GOT3 (cell line): Measurements from ENCODE around the gene DRAM1.
"Not testable (repeated sequence)": the region's sequence is repeated elsewhere in the genome, so short reads cannot be mapped to it uniquely, and the experiment has no call there.

ENCODE experiments used
- DNase-seq: peaks from one replicate; lab custom pipeline; 2025; ENCODE audit warnings: mixed read lengths; lab: John Stamatoyannopoulos, UW

DRAM1 gene, protein sequence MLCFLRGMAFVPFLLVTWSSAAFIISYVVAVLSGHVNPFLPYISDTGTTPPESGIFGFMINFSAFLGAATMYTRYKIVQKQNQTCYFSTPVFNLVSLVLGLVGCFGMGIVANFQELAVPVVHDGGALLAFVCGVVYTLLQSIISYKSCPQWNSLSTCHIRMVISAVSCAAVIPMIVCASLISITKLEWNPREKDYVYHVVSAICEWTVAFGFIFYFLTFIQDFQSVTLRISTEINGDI

DNA sequence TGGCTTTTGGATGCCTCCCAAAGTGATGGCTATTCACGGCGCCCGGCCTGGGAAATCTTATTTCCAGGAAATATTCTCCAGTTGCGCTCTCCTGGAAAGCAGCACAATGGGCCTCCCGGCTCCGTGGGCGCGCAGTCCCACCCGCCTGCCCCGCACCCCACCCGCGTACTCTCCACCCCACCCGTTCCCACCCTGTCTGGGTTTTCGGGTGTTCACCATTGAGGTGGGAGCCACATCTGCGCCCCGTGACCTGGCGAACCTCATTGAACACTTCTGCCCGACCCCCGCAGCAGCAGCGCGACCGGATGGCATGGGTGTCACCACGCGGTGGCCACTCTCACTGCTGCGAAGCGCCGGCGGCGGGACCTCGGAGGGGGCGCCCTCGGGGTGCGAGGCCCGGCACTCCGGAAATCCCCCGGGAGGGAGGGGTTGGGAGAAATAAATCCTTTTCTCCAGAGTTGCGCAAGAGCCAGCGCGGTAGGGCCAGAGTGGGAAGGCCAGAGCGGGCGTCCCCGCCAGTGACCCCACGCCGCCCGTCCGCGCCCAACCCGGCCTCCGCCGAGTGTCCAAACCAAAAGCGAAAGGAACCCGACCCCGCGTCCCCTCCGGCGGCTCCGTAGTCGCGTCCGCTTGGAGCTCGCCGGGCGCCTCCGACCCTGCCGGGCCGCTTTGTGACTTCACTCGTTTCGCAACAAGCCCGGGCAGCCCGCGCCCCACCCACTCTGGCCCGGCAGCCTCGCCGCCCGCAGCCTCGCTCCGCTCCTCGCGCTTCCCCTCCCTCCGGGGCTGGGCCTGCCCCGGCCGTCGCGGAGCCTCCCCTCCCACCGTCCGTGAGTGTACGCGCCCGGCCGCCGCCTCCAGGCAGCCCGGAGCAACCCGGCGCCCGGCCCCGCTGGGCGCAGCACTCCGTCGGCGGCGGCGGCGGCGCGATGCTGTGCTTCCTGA is at the start of gene DRAM1:
TSS of gene DRAM1 (plus strand) at position 720 of the 945 bp plus-strand sequence. CDS start at position 930, 210 bp downstream.
- DNase-seq: peak; percentile 56

DNA sequence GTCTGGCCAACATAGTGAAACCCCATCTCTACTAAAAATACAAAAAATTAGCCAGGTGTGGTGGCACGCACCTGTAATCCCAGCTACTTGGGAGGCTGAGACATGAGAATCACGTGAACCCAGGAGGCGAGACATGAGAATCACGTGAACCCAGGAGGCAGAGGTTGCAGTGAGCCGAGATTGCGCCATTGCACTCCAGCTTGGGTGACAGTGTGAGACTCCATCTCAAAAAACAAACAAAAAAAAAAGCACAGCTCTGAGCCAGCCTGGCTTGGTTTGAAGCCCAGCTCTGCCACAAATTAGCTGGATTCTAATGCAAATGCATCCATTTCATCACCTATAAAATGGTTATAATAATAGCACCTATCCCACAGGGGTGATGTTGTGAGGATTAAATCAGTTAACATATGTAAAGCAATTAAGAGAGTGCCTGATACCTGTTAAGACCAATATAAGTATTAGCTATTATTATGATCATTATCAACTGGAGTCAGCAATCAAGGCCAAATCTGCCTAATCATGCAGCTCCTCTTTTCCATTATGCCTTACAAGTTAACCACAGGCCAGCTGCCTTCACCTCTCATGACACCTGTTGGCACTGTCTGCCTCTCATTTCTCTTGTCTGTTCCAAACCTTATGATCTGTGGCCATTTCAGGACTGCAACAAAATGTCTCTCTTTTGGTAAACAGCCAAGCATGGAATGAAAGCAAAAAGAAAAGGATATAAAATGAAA is 48.8 kb upstream of the DRAM1 start:
- DNase-seq: no peak

DNA sequence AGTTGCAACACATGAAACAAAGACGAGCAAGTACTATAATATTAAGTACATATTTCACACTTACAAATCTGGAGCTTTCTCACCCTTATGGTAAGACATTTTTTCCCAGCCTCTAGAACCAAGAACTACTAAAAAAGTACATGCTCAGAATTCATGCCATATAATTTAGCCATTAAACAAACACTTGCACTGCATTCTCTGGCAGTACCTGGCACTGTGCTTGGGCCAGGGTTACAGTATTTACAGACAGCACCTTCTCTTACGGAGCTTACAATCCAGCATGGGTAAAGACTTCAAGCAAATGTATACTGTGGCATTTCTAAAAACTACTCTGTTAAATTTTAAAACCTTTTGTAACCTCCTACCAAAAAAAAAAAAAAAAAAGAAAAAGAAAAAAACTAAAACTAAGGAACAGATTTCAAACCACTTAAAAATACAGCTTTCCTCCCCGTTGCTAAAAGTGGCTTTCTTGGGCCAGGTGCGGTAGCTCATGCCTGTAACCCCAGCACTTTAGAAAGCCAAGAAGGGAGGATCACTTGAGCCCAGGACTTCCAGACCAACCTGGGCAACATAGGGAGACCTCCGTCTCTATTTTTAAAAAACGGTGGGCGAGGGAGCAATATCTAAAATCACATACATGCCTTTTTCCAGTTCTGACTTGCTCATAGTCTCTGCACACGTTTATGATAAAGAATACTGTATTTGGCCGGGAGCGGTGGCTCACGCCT is 47.6 kb upstream of the DRAM1 start:
- DNase-seq: no peak

DNA sequence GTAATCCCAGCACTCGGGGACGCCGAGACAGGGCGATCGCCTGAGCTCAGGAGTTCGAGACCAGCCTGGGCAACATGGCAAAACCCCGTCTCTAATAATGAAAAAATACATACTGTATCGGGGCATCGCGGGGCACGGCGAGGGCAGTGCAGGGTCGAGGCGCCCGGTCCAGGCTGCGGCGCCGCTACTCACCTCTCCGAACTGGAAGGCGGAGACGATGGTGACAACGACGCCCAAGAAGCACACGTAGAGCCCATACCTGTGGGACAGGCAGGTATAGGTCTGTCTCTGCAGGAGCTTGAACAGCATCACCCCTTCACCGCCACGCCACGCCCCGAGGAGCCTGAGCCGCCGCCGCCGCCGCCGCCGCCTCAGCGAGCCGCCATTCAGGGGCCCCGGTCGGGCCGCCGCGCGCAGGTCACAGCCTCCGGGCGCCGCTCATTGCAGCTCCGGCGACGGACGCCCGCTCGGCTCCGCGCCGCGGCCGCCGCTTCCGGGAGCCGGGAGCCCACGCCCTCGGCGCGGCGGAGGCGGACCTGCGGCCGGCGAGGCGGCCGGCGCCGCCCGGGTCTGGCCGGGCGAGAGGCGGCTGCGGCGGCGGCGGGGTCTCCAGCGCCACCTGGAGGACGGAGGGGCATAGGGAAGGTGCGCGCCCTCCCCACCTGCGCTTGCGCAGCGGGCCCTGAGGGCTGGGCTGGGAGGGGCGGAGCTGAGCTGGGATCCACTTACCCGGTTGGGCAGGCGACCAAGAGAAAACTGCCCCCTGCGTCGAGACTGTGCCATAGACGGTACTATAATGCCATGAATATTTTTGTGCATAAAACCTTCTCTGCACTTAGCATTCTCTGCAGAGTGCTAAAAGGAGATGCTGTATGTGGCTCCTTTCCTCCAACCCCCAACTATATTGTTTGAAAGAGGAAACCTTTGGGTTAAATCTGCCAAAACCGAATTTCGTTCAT is 46.7 kb upstream of the DRAM1 start, which contains the start of gene GNPTAB:
TSS of gene GNPTAB (minus strand) at position 593 of the 959 bp plus-strand sequence. CDS start at position 309, 284 bp downstream.
- peak; percentile 64 for DNase-seq

DNA sequence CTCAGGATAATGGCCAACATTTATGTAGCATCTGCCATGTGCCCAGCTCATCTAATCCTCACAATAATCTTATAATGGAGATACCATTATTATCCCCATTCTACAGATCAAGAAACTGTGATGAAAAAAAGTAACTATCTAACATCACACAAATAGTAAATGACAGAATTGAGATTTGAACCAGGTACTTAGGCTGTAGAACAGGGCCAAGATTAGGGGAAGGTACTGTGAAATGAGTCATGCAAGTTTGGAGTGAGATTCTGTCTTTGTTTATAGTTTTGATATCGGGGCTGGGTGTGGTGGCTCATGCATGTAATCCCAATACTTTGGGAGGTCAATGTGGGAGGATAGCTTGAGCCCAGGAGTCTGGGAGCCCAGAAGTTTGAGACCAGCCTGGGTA is 45.4 kb upstream of the DRAM1 start:
- DNase-seq: no peak

DNA sequence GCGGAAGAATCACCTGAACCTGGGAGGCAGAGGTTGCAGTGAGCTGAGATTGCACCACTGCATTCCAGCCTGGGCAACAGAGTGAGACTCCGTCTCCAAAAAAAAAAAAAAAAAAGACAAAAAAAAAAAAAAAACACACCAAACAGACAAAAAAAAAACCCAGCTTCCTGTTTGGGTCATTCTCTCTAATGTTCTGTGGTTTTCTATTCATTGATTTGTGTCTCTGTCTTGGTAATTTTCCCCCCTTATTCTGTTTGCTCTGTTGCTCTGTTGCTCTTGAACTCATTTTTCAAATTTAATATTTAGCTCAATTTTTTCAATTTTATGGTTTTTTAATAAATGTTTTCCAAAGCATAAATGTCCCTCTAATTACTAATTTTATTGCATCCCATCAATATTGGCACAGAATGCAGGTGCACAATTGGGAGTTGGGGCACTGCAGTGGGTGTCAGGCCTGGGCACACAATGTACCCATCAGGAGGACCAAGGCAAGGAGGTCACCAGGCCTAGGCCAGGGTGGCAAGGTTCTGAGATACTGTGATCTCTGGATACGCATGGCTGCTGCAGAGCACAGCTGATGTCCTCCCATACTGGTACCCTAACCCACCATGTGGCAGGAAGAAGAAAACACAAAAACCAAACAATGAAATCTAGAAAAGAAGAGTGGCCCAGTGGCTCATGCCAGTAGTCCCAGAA is 38.6 kb upstream of the DRAM1 start:
- DNase-seq: no peak

DNA sequence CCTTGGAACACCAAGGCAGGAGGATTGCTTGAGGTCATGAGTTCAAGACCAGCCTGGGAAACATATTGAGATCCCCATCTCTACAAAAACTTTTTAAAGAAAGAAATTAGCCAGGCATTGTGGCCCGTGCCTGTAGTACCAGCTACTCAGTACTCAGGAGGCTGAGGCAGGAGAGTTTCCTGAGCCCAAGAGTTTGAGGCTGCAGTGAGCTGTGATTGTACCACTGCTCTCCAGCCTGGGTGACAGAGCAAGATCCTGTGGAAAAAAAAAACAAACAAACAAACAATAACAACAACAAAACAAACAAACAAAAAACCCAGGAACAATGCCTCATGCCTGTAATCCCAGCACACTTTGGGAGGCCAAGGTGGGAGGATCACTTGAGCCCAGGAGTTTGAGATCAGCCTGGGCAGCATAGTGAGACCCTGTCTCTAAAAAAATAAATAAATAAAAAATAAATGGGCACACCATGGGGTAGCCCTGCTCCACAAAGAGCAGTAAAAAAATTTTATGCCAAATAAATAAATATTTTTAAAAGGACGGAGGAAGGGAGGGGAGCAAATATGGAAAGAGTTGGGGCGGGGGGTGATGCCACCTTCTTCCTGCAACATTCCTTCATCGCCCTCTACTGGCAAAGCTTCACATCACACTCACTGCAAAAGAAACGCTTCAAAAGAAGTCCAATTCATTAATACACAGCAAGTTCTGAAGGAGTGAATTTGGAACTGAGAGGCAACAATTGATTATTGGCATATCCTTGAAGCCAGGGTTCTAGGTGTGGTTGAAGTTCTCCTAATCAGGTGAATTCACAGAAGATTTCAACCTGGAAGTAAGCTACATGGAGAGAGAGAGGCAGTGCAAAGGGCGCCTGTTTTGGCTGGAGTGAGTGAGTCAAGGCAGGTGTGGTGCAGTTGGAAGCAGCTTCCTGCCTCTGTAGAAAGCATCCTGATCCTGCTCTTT is 37.8 kb upstream of the DRAM1 start:
- DNase-seq: no peak

DNA sequence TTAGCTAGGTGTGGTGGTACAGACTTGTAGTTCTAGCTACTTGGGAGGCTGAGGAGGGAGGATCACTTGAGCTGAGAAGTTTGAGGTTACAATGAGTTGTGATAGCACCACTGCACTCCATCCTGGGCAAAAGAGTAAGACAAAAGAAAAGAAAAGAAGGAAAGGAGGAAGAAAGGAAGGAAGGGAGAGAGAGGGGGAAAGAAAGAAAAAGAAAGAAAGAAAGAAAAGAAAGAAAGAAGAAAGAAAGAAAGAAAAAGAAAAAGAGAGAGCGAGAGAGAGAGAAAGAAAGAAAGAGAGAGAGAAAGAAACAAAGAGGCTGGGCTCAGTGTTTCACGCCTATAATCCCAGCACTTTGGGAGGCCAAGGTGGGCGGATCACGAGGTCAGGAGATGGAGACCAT is 36.3 kb upstream of the DRAM1 start:
- DNase-seq: no peak

DNA sequence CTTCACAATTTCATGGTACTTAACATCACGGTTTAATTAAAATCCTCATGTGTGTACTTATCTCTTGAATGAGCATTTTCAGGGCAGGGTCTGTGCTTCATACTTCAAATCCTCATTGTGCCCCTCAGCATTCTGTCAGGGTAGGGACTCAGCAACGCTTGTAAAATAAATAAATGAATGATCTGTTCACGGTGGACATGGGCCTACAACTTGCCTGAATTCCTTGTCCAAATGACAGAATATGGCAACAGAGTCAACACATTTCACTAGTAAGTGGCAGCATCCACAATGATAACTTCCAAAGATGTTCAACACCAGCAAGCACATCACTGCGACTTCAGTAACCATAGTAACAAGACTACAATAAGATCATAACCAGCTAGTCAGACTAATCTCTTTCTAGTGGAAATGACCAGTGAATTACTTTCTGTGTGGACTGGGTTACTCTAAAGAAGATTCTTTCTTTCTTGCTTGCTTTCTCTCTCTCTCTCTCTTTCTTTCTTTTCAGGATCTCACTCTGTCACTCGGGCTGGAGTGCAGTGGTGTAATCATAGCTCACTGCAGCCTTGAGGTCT is 32.2 kb upstream of the DRAM1 start:
- no peak for DNase-seq

DNA sequence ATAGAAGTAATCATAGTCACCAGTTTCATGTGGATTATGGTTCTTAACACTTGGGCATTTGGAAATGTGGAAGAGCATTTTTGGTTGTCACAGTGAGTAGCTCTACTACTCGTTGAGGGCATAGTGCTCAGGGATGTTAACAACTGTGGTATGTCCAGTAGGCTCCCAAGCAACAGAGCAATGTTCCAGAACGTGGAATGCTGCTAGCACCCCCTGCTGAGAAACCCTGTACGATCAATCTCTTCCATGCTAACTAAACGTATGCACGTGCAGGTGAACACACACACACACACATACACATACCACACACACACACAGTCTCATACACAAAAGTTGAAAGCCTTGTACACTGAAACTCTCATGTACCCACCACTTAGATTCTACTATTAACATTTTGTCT is 30.1 kb upstream of the DRAM1 start:
- no peak for DNase-seq

DNA sequence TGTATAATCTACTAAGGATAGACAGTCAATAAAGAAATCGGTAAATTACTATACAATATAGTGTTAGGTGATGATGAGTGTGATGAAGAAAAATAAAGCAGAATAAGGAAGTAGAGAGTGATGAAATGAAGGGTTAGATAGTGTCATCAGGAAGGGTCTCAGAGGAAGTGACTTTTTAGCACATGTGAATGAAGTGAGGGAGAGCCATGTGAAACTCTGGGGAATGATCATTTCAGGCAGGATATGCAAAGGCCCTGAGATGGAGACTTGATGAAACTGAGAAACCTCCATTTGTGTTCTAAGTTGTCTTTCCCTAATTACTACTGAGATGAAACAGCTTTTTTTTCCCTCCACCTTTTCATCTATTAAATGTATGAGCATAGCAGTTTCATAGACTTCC is 27.2 kb upstream of the DRAM1 start:
- DNase-seq: no peak

DNA sequence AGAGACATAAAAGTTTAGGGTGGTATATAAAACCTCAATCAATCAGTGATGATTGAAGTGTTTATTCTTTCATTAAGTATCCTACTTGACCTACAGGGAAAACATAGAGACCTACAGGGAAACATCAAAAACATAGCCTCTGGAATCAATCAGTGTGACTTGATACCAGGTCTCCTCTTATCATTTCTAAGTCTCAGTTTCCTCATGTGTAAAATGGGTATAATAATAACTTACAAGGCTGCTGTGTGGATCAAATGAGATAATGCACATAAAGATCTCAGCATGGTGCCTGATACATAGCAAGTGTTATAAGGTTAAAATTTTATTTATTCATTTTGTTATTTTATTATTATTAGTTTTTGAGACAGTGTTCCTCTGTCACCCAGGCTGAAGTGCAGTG is 24.4 kb upstream of the DRAM1 start:
- no peak for DNase-seq

DNA sequence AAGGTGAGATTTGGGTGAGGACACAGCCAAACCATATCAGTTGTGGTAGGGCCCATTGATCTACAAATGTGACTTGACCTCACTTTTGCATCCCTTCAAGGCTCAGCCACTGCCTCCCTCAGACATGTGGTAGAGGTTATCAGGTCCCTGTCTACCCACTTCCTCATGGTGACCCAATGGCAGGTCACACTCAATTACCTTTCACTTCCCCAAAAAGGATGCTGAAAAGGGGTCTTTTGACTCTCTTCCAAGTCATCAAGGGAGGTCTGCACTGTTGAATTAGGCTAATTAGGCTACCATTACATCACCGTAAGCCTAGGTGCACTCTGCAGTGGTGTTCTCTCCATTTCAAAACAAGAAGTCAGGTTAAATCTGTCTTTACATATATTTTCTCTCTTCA is 22.6 kb upstream of the DRAM1 start:
- DNase-seq: no peak

DNA sequence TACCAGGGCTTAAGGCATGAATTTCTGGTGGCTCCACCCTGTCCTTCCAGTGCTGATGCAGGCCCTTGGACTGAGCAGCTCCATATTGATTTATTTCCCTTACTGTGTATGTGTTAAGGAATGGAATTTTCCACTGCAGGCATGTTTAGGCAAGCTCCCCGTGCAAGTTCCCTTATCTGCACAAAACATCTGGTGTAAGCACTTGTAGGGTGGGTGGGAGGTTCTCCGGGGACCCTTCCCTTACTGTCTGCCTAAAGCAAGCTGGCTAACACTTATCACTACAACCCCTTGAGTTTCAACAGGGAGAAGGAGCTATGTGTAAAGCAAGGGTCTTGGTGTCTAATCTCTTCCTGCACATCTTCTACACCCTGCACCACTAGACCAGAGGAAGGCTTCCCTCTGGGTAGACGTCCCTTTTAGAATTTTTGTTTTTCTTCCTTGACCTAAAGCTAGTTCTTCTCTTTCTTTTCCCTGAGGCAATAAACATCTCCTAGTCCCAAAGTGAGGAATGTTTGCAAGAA is 22.0 kb upstream of the DRAM1 start:
- DNase-seq: no peak

DNA sequence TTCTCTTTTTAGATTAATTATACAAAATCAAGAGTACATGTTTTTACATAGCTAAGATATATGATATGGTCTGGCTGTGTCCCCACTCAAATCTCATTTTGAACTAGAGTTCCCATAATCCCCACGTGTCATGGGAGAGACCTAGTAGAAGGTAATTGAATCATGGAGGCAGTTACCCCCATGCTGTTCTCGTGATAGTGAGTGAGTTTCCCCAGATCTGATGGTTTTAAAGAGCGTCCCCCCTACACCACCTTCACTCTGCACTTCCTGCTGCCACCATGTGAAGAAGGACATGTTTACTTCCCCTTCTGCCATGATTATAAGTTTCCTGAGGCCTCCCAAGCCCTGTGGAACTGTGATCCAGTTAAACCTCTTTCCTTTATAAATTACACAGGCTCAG is 21.4 kb upstream of the DRAM1 start:
- DNase-seq: no peak

DNA sequence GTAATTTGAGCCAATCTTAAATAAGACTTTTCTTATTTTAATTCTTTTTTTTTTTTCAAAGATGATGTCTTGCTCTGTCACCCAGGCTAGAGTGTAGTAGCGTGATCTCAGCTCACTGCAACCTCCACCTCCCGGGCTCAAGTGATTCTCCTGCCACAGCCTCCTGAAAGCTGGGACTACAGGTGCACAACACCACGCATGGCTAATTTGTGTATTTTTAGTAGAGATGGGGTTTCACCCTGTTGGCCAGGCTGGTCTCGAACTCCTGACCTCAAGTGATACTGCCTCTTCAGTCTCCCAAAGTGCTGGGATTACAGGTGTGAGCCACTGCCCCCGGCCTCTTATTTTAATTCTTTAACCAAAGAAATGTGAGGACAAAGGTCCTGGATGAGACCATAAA is 20.8 kb upstream of the DRAM1 start:
- not testable (repeated sequence) for DNase-seq

DNA sequence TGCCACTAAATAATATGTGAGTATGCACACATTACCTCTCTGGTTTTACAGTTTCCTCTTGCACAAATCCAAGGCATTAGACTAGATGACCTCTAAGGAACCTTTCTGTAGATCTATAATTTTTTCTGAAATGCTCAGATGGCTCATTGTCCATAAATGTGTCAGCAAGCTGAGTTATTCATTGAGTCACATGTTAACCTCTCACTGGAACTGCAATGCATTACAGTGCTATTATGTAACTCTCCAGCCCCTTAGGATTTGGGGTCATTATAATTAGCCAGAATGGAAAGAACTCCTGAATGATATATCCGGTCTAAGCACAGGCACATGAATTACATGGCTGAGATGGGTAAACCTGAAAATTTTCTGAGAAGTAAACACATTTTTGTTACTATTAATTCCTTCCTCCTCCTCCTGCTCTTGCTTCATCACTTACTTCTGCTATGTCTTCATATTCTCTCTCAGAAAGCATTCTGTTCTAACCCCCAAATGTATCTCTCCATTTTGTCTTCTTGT is 20.3 kb upstream of the DRAM1 start:
- DNase-seq: no peak

DNA sequence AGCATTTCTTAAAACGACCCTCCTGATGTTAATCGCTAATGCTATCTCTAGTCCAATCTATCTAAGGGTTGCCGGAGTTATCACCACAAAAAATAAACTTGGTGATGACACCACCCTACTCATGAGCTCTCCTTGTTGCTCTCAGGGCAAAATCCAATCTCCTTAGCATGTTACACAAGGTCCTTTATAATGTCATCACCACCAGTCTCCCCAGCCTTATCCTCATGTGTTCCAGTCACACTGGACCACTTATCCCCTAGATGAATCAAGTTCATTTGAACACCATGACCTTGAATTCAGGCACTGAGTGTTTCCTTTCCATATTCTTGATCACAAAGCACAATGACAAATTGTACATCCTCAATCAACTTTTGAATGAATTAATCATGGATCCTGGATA is 19.0 kb upstream of the DRAM1 start:
- no peak for DNase-seq
